Loucy (cell line): ENCODE data around the gene MCAT.

ENCODE experiments used
- H2AFZ ChIP-seq: fragments of 200-600 bp; sonication (generic); 2 replicates; pipeline ENCODE4 v1.6.0; 2016; ENCODE audit warnings: antibody characterized with exemption, mild to moderate bottlenecking, low read length, moderate library complexity
- H3F3A ChIP-seq: fragments of 200-600 bp; 2 replicates; pipeline ENCODE4 v1.6.0; 2016; ENCODE audit warnings: antibody characterized with exemption, low read depth, mild to moderate bottlenecking
- H3K27me3 ChIP-seq: fragments of 200-600 bp; sonication (generic); 2 replicates; pipeline ENCODE4 v1.6.1; 2014; ENCODE audit warnings: low read length, mild to moderate bottlenecking; ENCODE audit not compliant: insufficient read depth, poor library complexity, severe bottlenecking
- H3K36me3 ChIP-seq: fragments of 200-600 bp; sonication (generic); 2 replicates; pipeline ENCODE4 v1.6.1; 2016; ENCODE audit warnings: low read length; ENCODE audit not compliant: insufficient read depth
- H3K4me1 ChIP-seq: fragments of 200-600 bp; sonication (generic); 2 replicates; pipeline ENCODE4 v1.5.1; 2014; ENCODE audit warnings: low read length, mild to moderate bottlenecking; ENCODE audit not compliant: insufficient read depth, poor library complexity, severe bottlenecking
- H3K4me2 ChIP-seq: fragments of 200-600 bp; sonication (generic); 2 replicates; pipeline ENCODE4 v1.6.0; 2014; ENCODE audit warnings: antibody characterized with exemption, low read length, low read depth, mild to moderate bottlenecking; ENCODE audit not compliant: poor library complexity, severe bottlenecking
- H3K4me3 ChIP-seq: fragments of 200-600 bp; sonication (generic); 2 replicates; pipeline ENCODE4 v1.5.1; 2014; ENCODE audit warnings: low read length, mild to moderate bottlenecking, mixed read lengths; ENCODE audit not compliant: poor library complexity, severe bottlenecking
- H3K79me2 ChIP-seq: fragments of 200-600 bp; sonication (generic); 2 replicates; pipeline ENCODE4 v1.6.1; 2014; ENCODE audit warnings: low read length; ENCODE audit not compliant: insufficient read depth
- H3K9ac ChIP-seq: fragments of 200-600 bp; sonication (generic); 2 replicates; pipeline ENCODE4 v1.6.0; 2014; ENCODE audit warnings: mild to moderate bottlenecking, low read depth, low read length, moderate library complexity; ENCODE audit not compliant: poor library complexity, severe bottlenecking
- H3K9me2 ChIP-seq: fragments of 200-600 bp; sonication (generic); replicated peaks from 2 replicates; pipeline ENCODE4 v1.6.1; 2016; ENCODE audit warnings: low read depth, low read length, mixed read lengths
- H3K9me3 ChIP-seq: fragments of 200-600 bp; sonication (generic); 2 replicates; pipeline ENCODE4 v1.6.1; 2014; ENCODE audit warnings: mild to moderate bottlenecking, antibody characterized with exemption, low read length, low read depth; ENCODE audit not compliant: insufficient read depth
- H4K20me1 ChIP-seq: fragments of 200-600 bp; sonication (generic); 2 replicates; pipeline ENCODE4 v1.6.0; 2014; ENCODE audit warnings: antibody characterized with exemption, low read length, mild to moderate bottlenecking; ENCODE audit not compliant: insufficient read depth, poor library complexity, severe bottlenecking
- CTCF ChIP-seq: fragments of 200-600 bp; sonication (generic); conservative IDR thresholded peaks from 2 replicates; pipeline ENCODE4 v1.5.1; 2014; ENCODE audit warnings: mild to moderate bottlenecking, antibody characterized with exemption, low read length
- EZH2phosphoT487 ChIP-seq: fragments of 200-600 bp; IDR thresholded peaks from 2 replicates; pipeline ENCODE4 v1.6.1; 2018; ENCODE audit warnings: antibody characterized with exemption, mild to moderate bottlenecking, moderate library complexity, borderline replicate concordance

Gene MCAT

GRCh38 chr22:43101306-43101705 lies 41.9 kb downstream of the MCAT start:
- H4K20me1 ChIP-seq, result no peaks in the 10 kb centered on the region
- no peaks in the 10 kb centered on the region for H3F3A ChIP-seq
- no peaks in the 10 kb centered on the region for H3K9me2 ChIP-seq
- H3K79me2 ChIP-seq, result no peaks in the 10 kb centered on the region
- no peak overlapping the region for H3K9ac ChIP-seq
- H3K36me3 ChIP-seq, result no peaks in the 10 kb centered on the region
- no peak overlapping the region for H2AFZ ChIP-seq
- no peaks in the 10 kb centered on the region for H3K27me3 ChIP-seq
- H3K4me2 ChIP-seq, result no peak overlapping the region
- TF ChIP-seq EZH2phosphoT487 (no peak), CTCF (no peak)
- H3K4me1 ChIP-seq, result peaks cover 3% of the 10 kb centered on the region
- no peaks in the 10 kb centered on the region; the same call in 1 of the 2 replicates for H3K9me3 ChIP-seq
- no peak overlapping the region for H3K4me3 ChIP-seq

DNA sequence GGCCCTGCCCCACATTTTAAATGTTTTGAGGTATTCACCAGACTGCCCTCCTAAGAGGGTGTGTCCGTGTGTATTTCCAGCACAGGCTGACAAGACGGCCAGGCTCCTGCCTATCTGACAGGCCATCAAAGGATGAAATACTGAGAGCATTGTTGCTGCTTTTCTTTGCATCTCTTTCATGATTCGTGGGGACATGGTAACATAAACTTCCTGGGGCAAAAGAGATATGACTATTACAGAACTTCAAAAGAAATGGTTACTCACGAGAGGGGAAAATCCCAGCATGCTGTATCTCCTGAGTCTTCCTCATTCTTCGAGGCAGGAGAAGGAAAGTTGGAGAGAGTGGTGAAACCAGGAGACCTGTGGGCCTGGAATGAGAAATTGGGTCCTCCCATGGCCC lies 43.0 kb downstream of the MCAT start:
- Histone ChIP-seq H2AFZ (no peak overlapping the region), H3K9ac (no peak overlapping the region), H3F3A (no peaks in the 10 kb centered on the region), H3K4me1 (peaks cover 3% of the 10 kb centered on the region), H3K9me2 (no peaks in the 10 kb centered on the region), H4K20me1 (no peaks in the 10 kb centered on the region), H3K9me3 (no peaks in the 10 kb centered on the region; the same call in 1 of the 2 replicates), H3K79me2 (no peaks in the 10 kb centered on the region), H3K4me2 (no peak overlapping the region), H3K36me3 (no peaks in the 10 kb centered on the region), H3K27me3 (no peaks in the 10 kb centered on the region), H3K4me3 (no peak overlapping the region)
- no peak for TF ChIP-seq EZH2phosphoT487

GRCh38 chr22:43099095-43099494 lies 44.1 kb downstream of the MCAT start:
- TF ChIP-seq EZH2phosphoT487 (no peak), CTCF (no peak)

GRCh38 chr22:43098356-43098755 lies 44.8 kb downstream of the MCAT start:
- H3K27me3 ChIP-seq, result no peaks in the 10 kb centered on the region
- TF ChIP-seq EZH2phosphoT487 (no peak), CTCF (no peak)
- H4K20me1 ChIP-seq, result no peaks in the 10 kb centered on the region
- no peaks in the 10 kb centered on the region for H3K36me3 ChIP-seq
- H3F3A ChIP-seq, result no peaks in the 10 kb centered on the region
- no peaks in the 10 kb centered on the region for H3K4me1 ChIP-seq
- no peak overlapping the region for H3K9ac ChIP-seq
- H3K9me2 ChIP-seq, result no peaks in the 10 kb centered on the region
- no peak overlapping the region for H2AFZ ChIP-seq
- no peak overlapping the region for H3K4me2 ChIP-seq
- H3K4me3 ChIP-seq, result no peak overlapping the region
- H3K9me3 ChIP-seq, result no peaks in the 10 kb centered on the region; the same call in 1 of the 2 replicates
- H3K79me2 ChIP-seq, result no peaks in the 10 kb centered on the region

More at GRCh38 chr22:43099095-43099494, 44.1 kb downstream of the MCAT start:
- Histone ChIP-seq H3K4me2 (no peak overlapping the region), H3K9ac (no peak overlapping the region), H3K9me2 (no peaks in the 10 kb centered on the region), H3K36me3 (no peaks in the 10 kb centered on the region), H4K20me1 (no peaks in the 10 kb centered on the region), H3K79me2 (no peaks in the 10 kb centered on the region), H2AFZ (no peak overlapping the region), H3K9me3 (no peaks in the 10 kb centered on the region; the same call in 1 of the 2 replicates), H3F3A (no peaks in the 10 kb centered on the region), H3K4me1 (peaks cover 3% of the 10 kb centered on the region), H3K4me3 (no peak overlapping the region), H3K27me3 (no peaks in the 10 kb centered on the region)
